SK-N-SH (cell line): ENCODE measurements around the gene PCED1A. TPM values are rescaled to one million over a fixed set of nuclear protein-coding genes. Genes with fewer than 3 reads are reported as not detected.

Source experiments
- CTCF ChIA-PET: fragments of 300-600, 350-600 bp; formaldehyde crosslinking; extraction: SDS; loops from one replicate; lab custom pipeline; 2021; lab: Yijun Ruan, JAX
- POLR2A ChIA-PET: fragments of 350-600 bp; sonication (Branson Sonifier 250); formaldehyde crosslinking; extraction: SDS; loops from one replicate; lab custom pipeline; 2020; ENCODE audit warnings: antibody characterized with exemption, inconsistent platforms; lab: Yijun Ruan, JAX
- DNase-seq: peaks from one replicate; pipeline ENCODE4 v3.0.0; 2012
- H2AFZ ChIP-seq: fragments of 200-600 bp; sonication (generic); 2 replicates; pipeline ENCODE4 v1.8.1; 2016; ENCODE audit warnings: antibody characterized with exemption, mild to moderate bottlenecking, low read depth
- H3F3A ChIP-seq: fragments of 200-600 bp; sonication (generic); replicated peaks from 2 replicates; pipeline ENCODE3; 2016; ENCODE audit warnings: antibody characterized with exemption, mild to moderate bottlenecking; ENCODE audit not compliant: insufficient read depth
- H3K27ac ChIP-seq, 2 experiments: fragments of 200-500 bp in 1 of 2; fragments of 200-600 bp in 1 of 2; sonication (Bioruptor generic) in 1 of 2; sonication (generic), shearing (Covaris generic) in 1 of 2; 2 replicates each; pipeline versions ENCODE4 v1.5.1 to v1.6.1; 2014 to 2016; ENCODE audit warnings: low read depth in 2 of 2, inconsistent platforms in 1 of 2, low read length in 1 of 2, mild to moderate bottlenecking in 1 of 2, mixed read lengths in 1 of 2
- H3K27me3 ChIP-seq: fragments of 200-600 bp; sonication (generic), shearing (Covaris generic); 2 replicates; pipeline ENCODE4 v1.6.1; 2016; ENCODE audit warnings: mixed run types; ENCODE audit not compliant: insufficient read depth
- H3K36me3 ChIP-seq, 2 experiments: fragments of 200-500 bp in 1 of 2; fragments of 200-600 bp in 1 of 2; sonication (Bioruptor generic) in 1 of 2; sonication (generic) in 1 of 2; replicated peaks in 1 of 2; 2 replicates each; pipeline versions ENCODE3 to v1.5.1; 2014 to 2016; ENCODE audit warnings: low read length in 1 of 2, mild to moderate bottlenecking in 1 of 2; ENCODE audit not compliant: insufficient read depth in 2 of 2, control insufficient read depth in 1 of 2
- H3K4me1 ChIP-seq, 2 experiments: fragments of 200-500 bp in 1 of 2; fragments of 200-600 bp in 1 of 2; sonication (Bioruptor generic) in 1 of 2; sonication (generic), shearing (Covaris generic) in 1 of 2; 2 replicates each; pipeline versions ENCODE4 v1.5.1 to v1.6.1; 2014 to 2016; ENCODE audit warnings: low read depth in 1 of 2, low read length in 1 of 2, mixed run types in 1 of 2; ENCODE audit not compliant: insufficient read depth in 2 of 2, control insufficient read depth in 1 of 2
- H3K4me2 ChIP-seq: fragments of 200-600 bp; sonication (generic), shearing (Covaris generic); 2 replicates; pipeline ENCODE4 v1.6.1; 2017; ENCODE audit warnings: mixed run types
- H3K4me3 ChIP-seq, 2 experiments: fragments of 200-500 bp in 1 of 2; fragments of 200-600 bp in 1 of 2; sonication (Bioruptor generic) in 1 of 2; sonication (generic), shearing (Covaris generic) in 1 of 2; 2 replicates each; pipeline versions ENCODE4 v1.5.1 to v1.8.1; 2014 to 2016; ENCODE audit warnings: low read depth in 2 of 2, inconsistent platforms in 1 of 2, low read length in 1 of 2, mild to moderate bottlenecking in 1 of 2, mixed read lengths in 1 of 2, moderate library complexity in 1 of 2
- H3K79me2 ChIP-seq: fragments of 200-600 bp; sonication (generic); 2 replicates; pipeline ENCODE4 v1.8.1; 2017; ENCODE audit warnings: mild to moderate bottlenecking; ENCODE audit not compliant: insufficient read depth
- H3K9ac ChIP-seq: fragments of 200-600 bp; sonication (generic); 2 replicates; pipeline ENCODE4 v1.6.1; 2017; ENCODE audit warnings: mixed run types
- H3K9me2 ChIP-seq: fragments of 200-600 bp; sonication (generic); 2 replicates; pipeline ENCODE4 v1.6.1; 2017; ENCODE audit warnings: mixed run types
- H3K9me3 ChIP-seq: fragments of 200-600 bp; sonication (generic); 2 replicates; pipeline ENCODE4 v1.6.1; 2017; ENCODE audit warnings: mixed run types, mild to moderate bottlenecking, moderate library complexity
- H4K20me1 ChIP-seq: fragments of 200-600 bp; sonication (generic); 2 replicates; pipeline ENCODE4 v1.6.1; 2017; ENCODE audit warnings: mild to moderate bottlenecking, mixed run types; ENCODE audit not compliant: insufficient read depth
- FOSL2 ChIP-seq: IDR thresholded peaks from 2 replicates; pipeline ENCODE4 v1.4.0; 2012; ENCODE audit warnings: low read depth, mild to moderate bottlenecking, moderate library complexity, borderline replicate concordance
- FOXM1 ChIP-seq: IDR thresholded peaks from 2 replicates; pipeline ENCODE4 v1.4.0; 2012; ENCODE audit warnings: low read depth, mild to moderate bottlenecking
- MAX ChIP-seq: IDR thresholded peaks from 2 replicates; pipeline ENCODE4 v1.4.0; 2012; ENCODE audit warnings: low read depth
- MEF2A ChIP-seq: IDR thresholded peaks from 2 replicates; pipeline ENCODE4 v1.4.0; 2012; ENCODE audit warnings: low read depth, borderline replicate concordance
- NRF1 ChIP-seq: IDR thresholded peaks from 2 replicates; pipeline ENCODE4 v1.6.1; 2012; ENCODE audit warnings: low read depth, mild to moderate bottlenecking, low read length
- PBX3 ChIP-seq: IDR thresholded peaks from 2 replicates; pipeline ENCODE4; 2012
- REST ChIP-seq: IDR thresholded peaks from 2 replicates; pipeline ENCODE4 v1.6.1; 2012; ENCODE audit warnings: mild to moderate bottlenecking, low read depth, low read length, moderate library complexity
- USF2 ChIP-seq: fragments of 150-350 bp; IDR thresholded peaks from 2 replicates; pipeline ENCODE4 v1.6.1; 2017; ENCODE audit warnings: antibody characterized with exemption, low read length, low read depth, borderline replicate concordance
- YY1 ChIP-seq: IDR thresholded peaks from 2 replicates; pipeline ENCODE4 v1.4.0; 2012; ENCODE audit warnings: low read depth, mild to moderate bottlenecking
- WGBS: methylation state at CpG from one replicate; pipeline ENCODE4 v1.1.6; 2017; ENCODE audit warnings: low lambda C conversion rate; 5-methylcytosine and 5-hydroxymethylcytosine counted together
- polyA plus RNA-seq, 3 experiments: library from polyadenylated mRNA; depleted of rRNA; stranded (reverse); fragments of >200 nt; gene quantifications; 2 replicates each; pipeline ENCODE4 v1.2.3, GENCODE V29; 2012
- TF ChIP-seq, protein P1 (sequence below): fragments of 150-350 bp; IDR thresholded peaks from 2 replicates; pipeline ENCODE4 v1.6.1; 2016; ENCODE audit warnings: mild to moderate bottlenecking, low read depth, low read length
- TF ChIP-seq, protein P2 (sequence below): IDR thresholded peaks from 2 replicates; pipeline ENCODE4 v1.4.0; 2012; ENCODE audit warnings: low read depth, borderline replicate concordance

The PCED1A gene
- polyA plus RNA-seq, 1 of the 3 experiments (the other 2 are of a cell fraction) = 65.2 TPM

DNA sequence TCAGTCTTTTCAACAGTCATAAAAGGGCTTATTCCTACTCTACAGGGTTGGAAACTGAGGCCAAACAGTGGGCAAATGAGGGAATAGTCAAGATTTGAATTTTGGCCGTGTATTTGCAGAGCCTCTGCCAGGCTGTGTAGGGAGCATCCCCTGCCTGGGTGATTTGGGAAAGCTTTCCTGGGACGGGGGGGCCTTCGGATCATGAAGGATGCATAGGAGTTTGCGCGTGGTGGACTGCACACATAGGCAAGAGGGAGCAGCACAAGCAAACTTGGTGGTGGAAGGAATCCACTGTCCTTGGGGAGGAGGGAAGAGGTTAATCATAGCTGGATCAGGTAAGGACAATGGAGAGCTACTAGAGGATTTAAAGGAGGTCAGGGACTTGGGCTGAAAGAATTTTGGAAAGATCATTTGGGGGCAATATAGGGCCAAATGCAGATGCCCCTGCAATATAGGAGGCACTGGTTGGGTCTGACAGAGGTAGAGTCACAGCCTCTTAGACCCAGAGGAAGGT is 35.3 kb upstream of the PCED1A start (continued):
- TF ChIP-seq, protein P1, sequence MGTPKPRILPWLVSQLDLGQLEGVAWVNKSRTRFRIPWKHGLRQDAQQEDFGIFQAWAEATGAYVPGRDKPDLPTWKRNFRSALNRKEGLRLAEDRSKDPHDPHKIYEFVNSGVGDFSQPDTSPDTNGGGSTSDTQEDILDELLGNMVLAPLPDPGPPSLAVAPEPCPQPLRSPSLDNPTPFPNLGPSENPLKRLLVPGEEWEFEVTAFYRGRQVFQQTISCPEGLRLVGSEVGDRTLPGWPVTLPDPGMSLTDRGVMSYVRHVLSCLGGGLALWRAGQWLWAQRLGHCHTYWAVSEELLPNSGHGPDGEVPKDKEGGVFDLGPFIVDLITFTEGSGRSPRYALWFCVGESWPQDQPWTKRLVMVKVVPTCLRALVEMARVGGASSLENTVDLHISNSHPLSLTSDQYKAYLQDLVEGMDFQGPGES = no peak

DNA sequence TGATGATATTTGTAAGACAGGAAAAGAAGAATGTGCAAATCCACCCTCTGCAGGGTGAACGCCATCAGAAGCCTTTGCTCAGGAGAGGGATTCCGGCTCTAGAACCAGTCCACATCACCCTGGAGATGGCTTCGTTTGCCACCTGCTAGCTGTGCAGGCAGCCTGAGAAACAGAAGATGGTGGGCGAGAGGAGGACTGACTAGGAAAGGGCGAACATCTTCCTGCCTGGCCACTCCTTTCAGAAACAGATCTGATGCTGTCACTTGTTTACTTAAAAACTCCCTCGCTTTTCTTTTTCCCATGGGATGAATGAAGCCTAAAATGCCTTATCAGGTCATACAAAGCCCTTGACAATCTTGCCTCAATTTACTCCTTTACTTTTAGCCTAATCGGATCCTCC is 34.0 kb upstream of the PCED1A start:
- no peak for DNase-seq
- no peaks in the 10 kb centered on the region for H3K27me3 ChIP-seq
- CTCF ChIA-PET = interaction anchor here (0.7 to 1.6 kb wide), 2 partner anchors 9 to 127 kb away, joined by 3 to 6 read pairs; no protein-coding TSS in a partner anchor

More for the DNA sequence above, 34.0 kb upstream of the PCED1A start:
- H4K20me1 ChIP-seq = peaks cover 18% of the 10 kb centered on the region
- H3K9me2 ChIP-seq = no peaks in the 10 kb centered on the region
- H3K4me1 ChIP-seq = peaks cover 13 to 22% of the 10 kb centered on the region in 2 experiments
- no peak overlapping the region for H3K27ac ChIP-seq
- H3K9ac ChIP-seq = peak overlapping the region; percentile 88; the same call in 1 of the 2 replicates
- peaks cover 58% of the 10 kb centered on the region for H3K79me2 ChIP-seq
- H3F3A ChIP-seq = peaks cover 17% of the 10 kb centered on the region
- peak overlapping the region; percentile 89 to 98 for H3K4me3 ChIP-seq
- H3K4me2 ChIP-seq = peak overlapping the region; percentile 95
- TF ChIP-seq FOSL2 (no peak), USF2 (no peak), REST (no peak), PBX3 (no peak), FOXM1 (no peak), NRF1 (no peak), MAX (no peak), MEF2A (no peak), YY1 (no peak)
- TF ChIP-seq, protein P2, sequence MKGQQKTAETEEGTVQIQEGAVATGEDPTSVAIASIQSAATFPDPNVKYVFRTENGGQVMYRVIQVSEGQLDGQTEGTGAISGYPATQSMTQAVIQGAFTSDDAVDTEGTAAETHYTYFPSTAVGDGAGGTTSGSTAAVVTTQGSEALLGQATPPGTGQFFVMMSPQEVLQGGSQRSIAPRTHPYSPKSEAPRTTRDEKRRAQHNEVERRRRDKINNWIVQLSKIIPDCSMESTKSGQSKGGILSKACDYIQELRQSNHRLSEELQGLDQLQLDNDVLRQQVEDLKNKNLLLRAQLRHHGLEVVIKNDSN = no peak
- peaks cover 3 to 5% of the 10 kb centered on the region in 2 experiments for H3K36me3 ChIP-seq
- 53% methylated on average over 7 of the region's 7 CpGs for WGBS
- POLR2A ChIA-PET = interaction anchor here (0.6 to 0.9 kb wide), 2 partner anchors 172 to 730 kb away, joined by 3 read pairs; partner anchors contain the start of gene MRPS26
- H2AFZ ChIP-seq = no peak overlapping the region
- H3K9me3 ChIP-seq = no peaks in the 10 kb centered on the region
